WTC11 (cell line): ENCODE measurements around the gene IKZF2. TPM values are rescaled to one million over a fixed set of nuclear protein-coding genes. Genes with fewer than 3 reads are reported as not detected.

ENCODE experiments used
- ATAC-seq: fragments of 200-7000 bp; cut with Tn5 transposase; 2 replicates; pipeline ENCODE4 v1.10.0; 2021; ENCODE audit warnings: mild to moderate bottlenecking, moderate library complexity
- CTCF ChIA-PET: fragments of 300-600 bp; sonication (Branson Sonifier 250); formaldehyde crosslinking; loops from one replicate; lab custom pipeline; 2021; ENCODE audit warnings: antibody characterized with exemption; lab: Charles Lee
- POLR2A ChIA-PET: fragments of 350-600 bp; sonication (Branson Sonifier 250); formaldehyde crosslinking; loops from one replicate; lab custom pipeline; 2021; ENCODE audit warnings: antibody characterized with exemption; lab: Charles Lee
- DNase-seq: peaks from one replicate; pipeline ENCODE4 v3.0.0; 2021; ENCODE audit warnings: low spot score
- H3K27ac Mint-ChIP-seq: 2 replicates; pipeline ENCODE4 v1.8.0; 2021; ENCODE audit warnings: mixed read lengths
- H3K27me3 Mint-ChIP-seq: 2 replicates; pipeline ENCODE4 v1.8.0; 2021; ENCODE audit warnings: low read depth, mild to moderate bottlenecking, moderate library complexity, mixed read lengths
- H3K36me3 Mint-ChIP-seq: 2 replicates; pipeline ENCODE4 v1.8.0; 2021; ENCODE audit warnings: mixed read lengths
- H3K4me1 Mint-ChIP-seq: 2 replicates; pipeline ENCODE4 v1.8.0; 2022; ENCODE audit warnings: mixed read lengths
- H3K4me3 Mint-ChIP-seq: 2 replicates; pipeline ENCODE4 v1.8.0; 2021; ENCODE audit warnings: mild to moderate bottlenecking, moderate library complexity, mixed read lengths
- H3K9me3 Mint-ChIP-seq: 2 replicates; pipeline ENCODE4 v1.8.0; 2021; ENCODE audit warnings: mixed read lengths
- ATF2 ChIP-seq: sonication (generic); formaldehyde crosslinking; IDR thresholded peaks from 2 replicates; pipeline ENCODE4 v1.8.1; 2022; ENCODE audit warnings: low read depth, missing genetic modification reagents, borderline replicate concordance
- EMX1 ChIP-seq: fragments of 250-450 bp; sonication (Bioruptor Pico); IDR thresholded peaks from 2 replicates; pipeline ENCODE4 v1.8.0; 2021; ENCODE audit warnings: mild to moderate bottlenecking
- FOXP1 ChIP-seq: sonication (generic); formaldehyde crosslinking; IDR thresholded peaks from 2 replicates; pipeline ENCODE4 v1.8.0; 2022; ENCODE audit warnings: missing genetic modification reagents, mild to moderate bottlenecking, moderate library complexity, borderline replicate concordance
- GRHL2 ChIP-seq: fragments of 250-450 bp; sonication (Bioruptor Pico); IDR thresholded peaks from 2 replicates; pipeline ENCODE4 v1.8.0; 2022; ENCODE audit warnings: mild to moderate bottlenecking, moderate library complexity; ENCODE audit not compliant: insufficient replicate concordance, severe bottlenecking
- GTF2I ChIP-seq: fragments of 250-450 bp; sonication (Bioruptor Pico); conservative IDR thresholded peaks from 2 replicates; pipeline ENCODE4 v1.4.0; 2021; ENCODE audit warnings: mild to moderate bottlenecking
- HMGXB4 ChIP-seq: sonication (generic); formaldehyde crosslinking; IDR thresholded peaks from 2 replicates; pipeline ENCODE4 v1.8.1; 2023; ENCODE audit warnings: mild to moderate bottlenecking, moderate library complexity, missing genetic modification reagents
- NFYB ChIP-seq: sonication (generic); formaldehyde crosslinking; conservative IDR thresholded peaks from 2 replicates; pipeline ENCODE4 v1.8.0; 2022; ENCODE audit warnings: low read depth, missing genetic modification reagents
- PREB ChIP-seq: sonication (generic); formaldehyde crosslinking; IDR thresholded peaks from 2 replicates; pipeline ENCODE4 v1.8.1; 2022; ENCODE audit warnings: mild to moderate bottlenecking, missing genetic modification reagents, moderate library complexity, borderline replicate concordance
- SMAD3 ChIP-seq: sonication (generic); formaldehyde crosslinking; IDR thresholded peaks from 2 replicates; pipeline ENCODE4 v1.8.0; 2022; ENCODE audit warnings: missing genetic modification reagents, mild to moderate bottlenecking, borderline replicate concordance
- SOX15 ChIP-seq: fragments of 250-450 bp; sonication (Bioruptor Pico); IDR thresholded peaks from 2 replicates; pipeline ENCODE4 v1.9.0; 2021; ENCODE audit warnings: mild to moderate bottlenecking
- SP1 ChIP-seq: sonication (generic); formaldehyde crosslinking; conservative IDR thresholded peaks from 2 replicates; pipeline ENCODE4 v1.8.1; 2022; ENCODE audit warnings: missing genetic modification reagents
- TP53 ChIP-seq: sonication (generic); formaldehyde crosslinking; IDR thresholded peaks from 2 replicates; pipeline ENCODE4 v1.8.1; 2023; ENCODE audit warnings: mild to moderate bottlenecking, missing genetic modification reagents
- ZMAT4 ChIP-seq: fragments of 250-450 bp; sonication (Bioruptor Pico); IDR thresholded peaks from 2 replicates; pipeline ENCODE4 v1.9.0; 2021; ENCODE audit warnings: mild to moderate bottlenecking
- ZNF219 ChIP-seq: sonication (generic); formaldehyde crosslinking; IDR thresholded peaks from 2 replicates; pipeline ENCODE4 v1.8.0; 2023; ENCODE audit warnings: missing genetic modification reagents, mild to moderate bottlenecking, borderline replicate concordance
- ZNF263 ChIP-seq: sonication (generic); formaldehyde crosslinking; IDR thresholded peaks from 2 replicates; pipeline ENCODE4 v1.8.1; 2022; ENCODE audit warnings: low read depth, mild to moderate bottlenecking, moderate library complexity, missing genetic modification reagents
- ZNF671 ChIP-seq: fragments of 250-450 bp; sonication (Bioruptor Pico); IDR thresholded peaks from 2 replicates; pipeline ENCODE4 v1.8.0; 2021; ENCODE audit warnings: mild to moderate bottlenecking
- ZSCAN18 ChIP-seq: fragments of 250-450 bp; sonication (Bioruptor Pico); IDR thresholded peaks from 2 replicates; pipeline ENCODE4 v2.1.2; 2022; ENCODE audit warnings: mild to moderate bottlenecking, moderate library complexity
- total RNA-seq: library from RNA; stranded (reverse); gene quantifications from 3 replicates; pipeline ENCODE4 v1.2.3, GENCODE V29; 2021
- TF ChIP-seq, protein P1 (sequence below): fragments of 250-450 bp; sonication (Bioruptor Pico); IDR thresholded peaks from 2 replicates; pipeline ENCODE4 v1.9.0; 2021; ENCODE audit warnings: moderate library complexity, mild to moderate bottlenecking, inconsistent platforms, borderline replicate concordance
- TF ChIP-seq, protein P2 (sequence below): sonication (generic); formaldehyde crosslinking; IDR thresholded peaks from 2 replicates; pipeline ENCODE4 v1.8.0; 2022; ENCODE audit warnings: missing genetic modification reagents
- TF ChIP-seq, protein P3 (sequence below): sonication (generic); formaldehyde crosslinking; IDR thresholded peaks from 2 replicates; pipeline ENCODE4 v1.8.0; 2022; ENCODE audit warnings: mild to moderate bottlenecking, missing genetic modification reagents
- TF ChIP-seq, protein P4 (sequence below): sonication (generic); formaldehyde crosslinking; IDR thresholded peaks from 2 replicates; pipeline ENCODE4 v1.8.1; 2022; ENCODE audit warnings: mild to moderate bottlenecking, moderate library complexity, missing genetic modification reagents

IKZF2 gene
- total RNA-seq, 1 experiment from 2014 or later: 4.2 TPM

GRCh38 chr2:213137064-213137463 lies 14.3 kb downstream of the IKZF2 start:
- Mint-ChIP-seq H3K4me3 (no peak overlapping the region), H3K27me3 (no peaks in the 10 kb centered on the region), H3K36me3 (no peaks in the 10 kb centered on the region), H3K9me3 (no peaks in the 10 kb centered on the region), H3K4me1 (0 out of 2 replicates have a peak, but pooled peaks cover 2% of the 10 kb centered on the region), H3K27ac (no peak overlapping the region)
- TF ChIP-seq, protein P1, sequence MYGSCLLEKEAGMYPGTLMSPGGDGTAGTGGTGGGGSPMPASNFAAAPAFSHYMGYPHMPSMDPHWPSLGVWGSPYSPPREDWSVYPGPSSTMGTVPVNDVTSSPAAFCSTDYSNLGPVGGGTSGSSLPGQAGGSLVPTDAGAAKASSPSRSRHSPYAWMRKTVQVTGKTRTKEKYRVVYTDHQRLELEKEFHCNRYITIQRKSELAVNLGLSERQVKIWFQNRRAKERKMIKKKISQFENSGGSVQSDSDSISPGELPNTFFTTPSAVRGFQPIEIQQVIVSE (CRISPR knock-in tag): no peak
- TF ChIP-seq EMX1 (CRISPR knock-in tag) (no peak), SP1 (CRISPR knock-in tag) (no peak), ZSCAN18 (CRISPR knock-in tag) (no peak), SMAD3 (CRISPR knock-in tag) (no peak), GRHL2 (CRISPR knock-in tag) (no peak), NFYB (CRISPR knock-in tag) (no peak), ZNF263 (CRISPR knock-in tag) (no peak), ZNF671 (CRISPR knock-in tag) (no peak), GTF2I (no peak)
- ChIA-PET CTCF (no interaction called here), POLR2A (no interaction called here)
- ATAC-seq (no peak), DNase-seq (no peak)

DNA sequence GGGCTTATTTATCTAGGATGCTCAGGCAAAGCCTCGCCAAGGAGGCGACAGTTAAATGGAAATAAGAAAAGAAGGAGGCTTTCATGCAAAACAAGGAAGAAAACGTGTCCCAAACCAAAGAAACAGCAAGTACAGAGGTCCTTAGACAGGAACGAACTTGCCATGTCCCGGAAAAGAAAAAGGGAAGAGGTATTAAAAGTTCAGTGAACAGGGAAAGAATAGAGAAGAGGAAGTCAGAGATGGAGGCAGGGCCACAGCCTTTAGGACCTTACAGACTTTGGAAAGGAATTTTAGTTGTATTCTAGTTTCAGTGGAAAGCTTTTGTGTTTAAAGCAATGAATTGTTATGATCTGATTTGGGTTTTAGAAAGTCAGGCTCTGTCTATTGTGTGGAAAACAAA lies 22.1 kb downstream of the IKZF2 start:
- H3K27ac Mint-ChIP-seq: no peak overlapping the region; the same call in 1 of the 2 replicates
- DNase-seq (no peak), ATAC-seq (no peak)
- no peaks in the 10 kb centered on the region for H3K9me3 Mint-ChIP-seq
- ChIA-PET POLR2A (no interaction called here), CTCF (no interaction called here)
- no peaks in the 10 kb centered on the region for H3K27me3 Mint-ChIP-seq
- H3K4me1 Mint-ChIP-seq: peaks cover 13% of the 10 kb centered on the region
- H3K36me3 Mint-ChIP-seq: no peaks in the 10 kb centered on the region
- H3K4me3 Mint-ChIP-seq: no peak overlapping the region
- TF ChIP-seq PREB: no peak
- no peak for TF ChIP-seq ZNF219
- TF ChIP-seq, protein P2, sequence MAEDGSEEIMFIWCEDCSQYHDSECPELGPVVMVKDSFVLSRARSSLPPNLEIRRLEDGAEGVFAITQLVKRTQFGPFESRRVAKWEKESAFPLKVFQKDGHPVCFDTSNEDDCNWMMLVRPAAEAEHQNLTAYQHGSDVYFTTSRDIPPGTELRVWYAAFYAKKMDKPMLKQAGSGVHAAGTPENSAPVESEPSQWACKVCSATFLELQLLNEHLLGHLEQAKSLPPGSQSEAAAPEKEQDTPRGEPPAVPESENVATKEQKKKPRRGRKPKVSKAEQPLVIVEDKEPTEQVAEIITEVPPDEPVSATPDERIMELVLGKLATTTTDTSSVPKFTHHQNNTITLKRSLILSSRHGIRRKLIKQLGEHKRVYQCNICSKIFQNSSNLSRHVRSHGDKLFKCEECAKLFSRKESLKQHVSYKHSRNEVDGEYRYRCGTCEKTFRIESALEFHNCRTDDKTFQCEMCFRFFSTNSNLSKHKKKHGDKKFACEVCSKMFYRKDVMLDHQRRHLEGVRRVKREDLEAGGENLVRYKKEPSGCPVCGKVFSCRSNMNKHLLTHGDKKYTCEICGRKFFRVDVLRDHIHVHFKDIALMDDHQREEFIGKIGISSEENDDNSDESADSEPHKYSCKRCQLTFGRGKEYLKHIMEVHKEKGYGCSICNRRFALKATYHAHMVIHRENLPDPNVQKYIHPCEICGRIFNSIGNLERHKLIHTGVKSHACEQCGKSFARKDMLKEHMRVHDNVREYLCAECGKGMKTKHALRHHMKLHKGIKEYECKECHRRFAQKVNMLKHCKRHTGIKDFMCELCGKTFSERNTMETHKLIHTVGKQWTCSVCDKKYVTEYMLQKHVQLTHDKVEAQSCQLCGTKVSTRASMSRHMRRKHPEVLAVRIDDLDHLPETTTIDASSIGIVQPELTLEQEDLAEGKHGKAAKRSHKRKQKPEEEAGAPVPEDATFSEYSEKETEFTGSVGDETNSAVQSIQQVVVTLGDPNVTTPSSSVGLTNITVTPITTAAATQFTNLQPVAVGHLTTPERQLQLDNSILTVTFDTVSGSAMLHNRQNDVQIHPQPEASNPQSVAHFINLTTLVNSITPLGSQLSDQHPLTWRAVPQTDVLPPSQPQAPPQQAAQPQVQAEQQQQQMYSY: no peak
- TF ChIP-seq FOXP1 (CRISPR knock-in tag): no peak
- TF ChIP-seq HMGXB4 (CRISPR knock-in tag): no peak
- no peak for TF ChIP-seq TP53 (CRISPR knock-in tag)
- no peak for TF ChIP-seq ZMAT4 (CRISPR knock-in tag)
- TF ChIP-seq, protein P3, sequence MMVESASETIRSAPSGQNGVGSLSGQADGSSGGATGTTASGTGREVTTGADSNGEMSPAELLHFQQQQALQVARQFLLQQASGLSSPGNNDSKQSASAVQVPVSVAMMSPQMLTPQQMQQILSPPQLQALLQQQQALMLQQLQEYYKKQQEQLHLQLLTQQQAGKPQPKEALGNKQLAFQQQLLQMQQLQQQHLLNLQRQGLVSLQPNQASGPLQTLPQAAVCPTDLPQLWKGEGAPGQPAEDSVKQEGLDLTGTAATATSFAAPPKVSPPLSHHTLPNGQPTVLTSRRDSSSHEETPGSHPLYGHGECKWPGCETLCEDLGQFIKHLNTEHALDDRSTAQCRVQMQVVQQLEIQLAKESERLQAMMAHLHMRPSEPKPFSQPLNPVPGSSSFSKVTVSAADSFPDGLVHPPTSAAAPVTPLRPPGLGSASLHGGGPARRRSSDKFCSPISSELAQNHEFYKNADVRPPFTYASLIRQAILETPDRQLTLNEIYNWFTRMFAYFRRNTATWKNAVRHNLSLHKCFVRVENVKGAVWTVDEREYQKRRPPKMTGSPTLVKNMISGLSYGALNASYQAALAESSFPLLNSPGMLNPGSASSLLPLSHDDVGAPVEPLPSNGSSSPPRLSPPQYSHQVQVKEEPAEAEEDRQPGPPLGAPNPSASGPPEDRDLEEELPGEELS: no peak
- TF ChIP-seq, protein P4, sequence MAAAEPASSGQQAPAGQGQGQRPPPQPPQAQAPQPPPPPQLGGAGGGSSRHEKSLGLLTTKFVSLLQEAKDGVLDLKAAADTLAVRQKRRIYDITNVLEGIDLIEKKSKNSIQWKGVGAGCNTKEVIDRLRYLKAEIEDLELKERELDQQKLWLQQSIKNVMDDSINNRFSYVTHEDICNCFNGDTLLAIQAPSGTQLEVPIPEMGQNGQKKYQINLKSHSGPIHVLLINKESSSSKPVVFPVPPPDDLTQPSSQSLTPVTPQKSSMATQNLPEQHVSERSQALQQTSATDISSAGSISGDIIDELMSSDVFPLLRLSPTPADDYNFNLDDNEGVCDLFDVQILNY (CRISPR knock-in tag): no peak
- TF ChIP-seq ATF2 (CRISPR knock-in tag): no peak
- no peak for TF ChIP-seq SOX15 (CRISPR knock-in tag)
